ENCODE results near the gene TBC1D7.

The TBC1D7 gene

GRCh38 chr6:13288969-13289391 is 39.4 kb downstream of the TBC1D7 start:
- Histone ChIP-seq H3K4me1 (ENCODE audit: control insufficient read depth, insufficient read depth, low read length) (no peaks in the 10 kb centered on the region), H3K9ac (ENCODE audit: low read length) (no peak overlapping the region), H3K9me3 (ENCODE audit: control insufficient read depth, low read length) (peaks cover 6% of the 10 kb centered on the region)

GRCh38 chr6:13288481-13288880 is 39.9 kb downstream of the TBC1D7 start:
- H3K27me3 ChIP-seq (replicated peaks; ENCODE audit: control insufficient read depth, insufficient read depth, low read length): no peaks in the 10 kb centered on the region
- H3K9me3 ChIP-seq (ENCODE audit: control insufficient read depth, low read length): peaks cover 6% of the 10 kb centered on the region
- no peaks in the 10 kb centered on the region for H3K4me1 ChIP-seq (ENCODE audit: control insufficient read depth, insufficient read depth, low read length)
- no peak for DNase-seq (ENCODE audit: low read depth)
- H3K36me3 ChIP-seq (ENCODE audit: control insufficient read depth, insufficient read depth, low read length, severe bottlenecking): peaks cover 15% of the 10 kb centered on the region
- H3K9ac ChIP-seq (ENCODE audit: low read length): no peak overlapping the region
- no peak overlapping the region for H3K4me3 ChIP-seq (ENCODE audit: low read length)

More at GRCh38 chr6:13288969-13289391, 39.4 kb downstream of the TBC1D7 start:
- no peak overlapping the region for H3K4me3 ChIP-seq (ENCODE audit: low read length)
- no peaks in the 10 kb centered on the region for H3K27me3 ChIP-seq (replicated peaks; ENCODE audit: control insufficient read depth, insufficient read depth, low read length)
- no peak for DNase-seq (ENCODE audit: low read depth)
- peaks cover 18% of the 10 kb centered on the region for H3K36me3 ChIP-seq (ENCODE audit: control insufficient read depth, insufficient read depth, low read length, severe bottlenecking)

GRCh38 chr6:13287104-13287503 is 41.2 kb downstream of the TBC1D7 start:
- Histone ChIP-seq H3K27me3 (replicated peaks; ENCODE audit: control insufficient read depth, insufficient read depth, low read length) (no peaks in the 10 kb centered on the region), H3K9ac (ENCODE audit: low read length) (no peak overlapping the region), H3K4me3 (ENCODE audit: low read length) (no peak overlapping the region), H3K4me1 (ENCODE audit: control insufficient read depth, insufficient read depth, low read length) (no peaks in the 10 kb centered on the region), H3K36me3 (ENCODE audit: control insufficient read depth, insufficient read depth, low read length, severe bottlenecking) (peaks cover 6% of the 10 kb centered on the region), H3K9me3 (ENCODE audit: control insufficient read depth, low read length) (peaks cover 6% of the 10 kb centered on the region)
- no peak for DNase-seq (ENCODE audit: low read depth)

GRCh38 chr6:13286181-13286580 is 42.2 kb downstream of the TBC1D7 start:
- peaks cover 6% of the 10 kb centered on the region for H3K36me3 ChIP-seq (ENCODE audit: control insufficient read depth, insufficient read depth, low read length, severe bottlenecking)
- H3K4me3 ChIP-seq (ENCODE audit: low read length): no peak overlapping the region
- H3K4me1 ChIP-seq (ENCODE audit: control insufficient read depth, insufficient read depth, low read length): no peaks in the 10 kb centered on the region
- H3K9ac ChIP-seq (ENCODE audit: low read length): no peak overlapping the region
- H3K27me3 ChIP-seq (replicated peaks; ENCODE audit: control insufficient read depth, insufficient read depth, low read length): no peaks in the 10 kb centered on the region
- H3K9me3 ChIP-seq (ENCODE audit: control insufficient read depth, low read length): peaks cover 6% of the 10 kb centered on the region
- no peak for DNase-seq (ENCODE audit: low read depth)

GRCh38 chr6:13285705-13286104 is 42.6 kb downstream of the TBC1D7 start:
- DNase-seq (ENCODE audit: low read depth): no peak

GRCh38 chr6:13284646-13285045 is 43.7 kb downstream of the TBC1D7 start:
- H3K9me3 ChIP-seq (ENCODE audit: control insufficient read depth, low read length): peaks cover 6% of the 10 kb centered on the region
- peaks cover 6% of the 10 kb centered on the region for H3K36me3 ChIP-seq (ENCODE audit: control insufficient read depth, insufficient read depth, low read length, severe bottlenecking)
- H3K4me3 ChIP-seq (ENCODE audit: low read length): no peak overlapping the region
- no peak for DNase-seq (ENCODE audit: low read depth)
- no peak overlapping the region for H3K9ac ChIP-seq (ENCODE audit: low read length)
- no peaks in the 10 kb centered on the region for H3K4me1 ChIP-seq (ENCODE audit: control insufficient read depth, insufficient read depth, low read length)
- H3K27me3 ChIP-seq (replicated peaks; ENCODE audit: control insufficient read depth, insufficient read depth, low read length): no peaks in the 10 kb centered on the region

More at GRCh38 chr6:13285705-13286104, 42.6 kb downstream of the TBC1D7 start:
- Histone ChIP-seq H3K4me3 (ENCODE audit: low read length) (no peak overlapping the region), H3K27me3 (replicated peaks; ENCODE audit: control insufficient read depth, insufficient read depth, low read length) (no peaks in the 10 kb centered on the region), H3K36me3 (ENCODE audit: control insufficient read depth, insufficient read depth, low read length, severe bottlenecking) (peaks cover 6% of the 10 kb centered on the region), H3K9ac (ENCODE audit: low read length) (no peak overlapping the region), H3K4me1 (ENCODE audit: control insufficient read depth, insufficient read depth, low read length) (no peaks in the 10 kb centered on the region), H3K9me3 (ENCODE audit: control insufficient read depth, low read length) (peaks cover 6% of the 10 kb centered on the region)

- Histone ChIP-seq H3K36me3 (ENCODE audit: control insufficient read depth, insufficient read depth, low read length, severe bottlenecking) (no peaks in the 10 kb centered on the region), H3K27me3 (replicated peaks; ENCODE audit: control insufficient read depth, insufficient read depth, low read length) (no peaks in the 10 kb centered on the region), H3K9me3 (ENCODE audit: control insufficient read depth, low read length) (peaks cover 6% of the 10 kb centered on the region), H3K4me3 (ENCODE audit: low read length) (no peak overlapping the region), H3K9ac (ENCODE audit: low read length) (no peak overlapping the region), H3K4me1 (ENCODE audit: control insufficient read depth, insufficient read depth, low read length) (peaks cover 10% of the 10 kb centered on the region)
- no peak for DNase-seq (ENCODE audit: low read depth)
Observed at GRCh38 chr6:13283331-13283730, 45.0 kb downstream of the TBC1D7 start.

- peaks cover 6% of the 10 kb centered on the region for H3K9me3 ChIP-seq (ENCODE audit: control insufficient read depth, low read length)
- no peaks in the 10 kb centered on the region for H3K27me3 ChIP-seq (replicated peaks; ENCODE audit: control insufficient read depth, insufficient read depth, low read length)
- no peak overlapping the region for H3K4me3 ChIP-seq (ENCODE audit: low read length)
- no peak for DNase-seq (ENCODE audit: low read depth)
- no peaks in the 10 kb centered on the region for H3K36me3 ChIP-seq (ENCODE audit: control insufficient read depth, insufficient read depth, low read length, severe bottlenecking)
- no peak overlapping the region for H3K9ac ChIP-seq (ENCODE audit: low read length)
- H3K4me1 ChIP-seq (ENCODE audit: control insufficient read depth, insufficient read depth, low read length): peaks cover 10% of the 10 kb centered on the region
Observed at GRCh38 chr6:13282393-13283069, 45.8 kb downstream of the TBC1D7 start.

- Histone ChIP-seq H3K9ac (ENCODE audit: low read length) (no peak overlapping the region), H3K27me3 (replicated peaks; ENCODE audit: control insufficient read depth, insufficient read depth, low read length) (no peaks in the 10 kb centered on the region), H3K4me3 (ENCODE audit: low read length) (no peak overlapping the region), H3K36me3 (ENCODE audit: control insufficient read depth, insufficient read depth, low read length, severe bottlenecking) (no peaks in the 10 kb centered on the region), H3K9me3 (ENCODE audit: control insufficient read depth, low read length) (no peaks in the 10 kb centered on the region), H3K4me1 (ENCODE audit: control insufficient read depth, insufficient read depth, low read length) (peaks cover 10% of the 10 kb centered on the region)
- no peak for DNase-seq (ENCODE audit: low read depth)
Observed at GRCh38 chr6:13281686-13282085, 46.7 kb downstream of the TBC1D7 start.

- Histone ChIP-seq H3K27me3 (replicated peaks; ENCODE audit: control insufficient read depth, insufficient read depth, low read length) (no peaks in the 10 kb centered on the region), H3K36me3 (ENCODE audit: control insufficient read depth, insufficient read depth, low read length, severe bottlenecking) (no peaks in the 10 kb centered on the region), H3K9me3 (ENCODE audit: control insufficient read depth, low read length) (no peaks in the 10 kb centered on the region), H3K4me3 (ENCODE audit: low read length) (no peak overlapping the region), H3K4me1 (ENCODE audit: control insufficient read depth, insufficient read depth, low read length) (peaks cover 10% of the 10 kb centered on the region), H3K9ac (ENCODE audit: low read length) (no peak overlapping the region)
- DNase-seq (ENCODE audit: low read depth): no peak
Observed at GRCh38 chr6:13280254-13280653, 48.1 kb downstream of the TBC1D7 start.

- peaks cover 10% of the 10 kb centered on the region for H3K4me1 ChIP-seq (ENCODE audit: control insufficient read depth, insufficient read depth, low read length)
- H3K36me3 ChIP-seq (ENCODE audit: control insufficient read depth, insufficient read depth, low read length, severe bottlenecking): no peaks in the 10 kb centered on the region
- H3K9me3 ChIP-seq (ENCODE audit: control insufficient read depth, low read length): no peaks in the 10 kb centered on the region
- no peaks in the 10 kb centered on the region for H3K27me3 ChIP-seq (replicated peaks; ENCODE audit: control insufficient read depth, insufficient read depth, low read length)
- DNase-seq (ENCODE audit: low read depth): peak; percentile 72
- H3K9ac ChIP-seq (ENCODE audit: low read length): no peak overlapping the region
- no peak overlapping the region for H3K4me3 ChIP-seq (ENCODE audit: low read length)
Observed at GRCh38 chr6:13278991-13279390, 49.3 kb downstream of the TBC1D7 start.

GRCh38 chr6:13278164-13278563 is 50.2 kb downstream of the TBC1D7 start:
- no peaks in the 10 kb centered on the region for H3K27me3 ChIP-seq (replicated peaks; ENCODE audit: control insufficient read depth, insufficient read depth, low read length)
- H3K4me1 ChIP-seq (ENCODE audit: control insufficient read depth, insufficient read depth, low read length): peaks cover 10% of the 10 kb centered on the region
- no peak for DNase-seq (ENCODE audit: low read depth)
- no peak overlapping the region for H3K9ac ChIP-seq (ENCODE audit: low read length)
- no peak overlapping the region for H3K4me3 ChIP-seq (ENCODE audit: low read length)
- H3K9me3 ChIP-seq (ENCODE audit: control insufficient read depth, low read length): no peaks in the 10 kb centered on the region
- no peaks in the 10 kb centered on the region for H3K36me3 ChIP-seq (ENCODE audit: control insufficient read depth, insufficient read depth, low read length, severe bottlenecking)

All from adipocyte (in vitro differentiated cells).